Measurements from ENCODE around the gene PRCC. TPM values are rescaled to one million over a fixed set of nuclear protein-coding genes. Genes with fewer than 3 reads are reported as not detected.

PRCC gene
- total and polyA plus RNA-seq, 2 of the 13 experiments (the other 11 are each of a cell fraction or from before 2014, with no cell fraction given): 24.2 to 40.5 TPM

DNA sequence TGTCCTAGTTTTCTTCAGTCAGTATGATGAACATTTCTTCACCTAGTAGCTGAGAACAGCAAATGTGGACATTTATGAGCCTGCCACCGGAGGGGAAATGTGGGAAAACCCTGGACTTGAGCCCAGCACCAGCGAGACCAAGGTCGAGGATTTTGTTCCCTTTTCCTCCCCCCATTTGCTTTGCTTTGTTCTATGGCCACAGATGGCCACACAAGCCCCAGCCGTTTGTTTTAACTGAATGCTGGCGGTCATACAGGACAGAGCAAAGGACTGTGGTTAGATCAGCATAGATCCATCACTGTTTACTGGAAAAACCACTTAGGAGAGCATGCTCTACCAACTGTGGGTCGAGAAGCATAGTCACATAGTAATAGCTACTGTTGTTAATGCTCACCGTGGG lies 28.5 kb downstream of the PRCC start (continued):
- TF ChIP-seq ZC3H13 (CRISPR knock-in tag; IDR thresholded peaks at IDR 0.05): no peak
- TF ChIP-seq HDAC2 (CRISPR knock-in tag; IDR thresholded peaks at IDR 0.05): peak; percentile 29; the same call in 1 of the 2 replicates
- TF ChIP-seq ZNF503 (CRISPR knock-in tag; IDR thresholded peaks at IDR 0.05): no peak
- peak; percentile 77; the same call in 1 of the 2 replicates for TF ChIP-seq ESRRA (CRISPR knock-in tag; IDR thresholded peaks at IDR 0.05; ENCODE audit: low read depth)
- TF ChIP-seq ZNF850 (CRISPR knock-in tag; conservative IDR thresholded peaks at IDR 0.05): no peak
- no peak for TF ChIP-seq ZNF629 (CRISPR knock-in tag; conservative IDR thresholded peaks at IDR 0.05)
- TF ChIP-seq RXRA (CRISPR knock-in tag; IDR thresholded peaks at IDR 0.05): peak; percentile 19; the same call in 1 of the 2 replicates
- TF ChIP-seq ZNF644 (CRISPR knock-in tag; IDR thresholded peaks at IDR 0.05; ENCODE audit: low read depth): peak; percentile 57; the same call in 1 of the 2 replicates
- no peak for TF ChIP-seq CBFB (CRISPR knock-in tag; IDR thresholded peaks at IDR 0.05)
- TF ChIP-seq, protein P1, sequence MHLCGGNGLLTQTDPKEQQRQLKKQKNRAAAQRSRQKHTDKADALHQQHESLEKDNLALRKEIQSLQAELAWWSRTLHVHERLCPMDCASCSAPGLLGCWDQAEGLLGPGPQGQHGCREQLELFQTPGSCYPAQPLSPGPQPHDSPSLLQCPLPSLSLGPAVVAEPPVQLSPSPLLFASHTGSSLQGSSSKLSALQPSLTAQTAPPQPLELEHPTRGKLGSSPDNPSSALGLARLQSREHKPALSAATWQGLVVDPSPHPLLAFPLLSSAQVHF (CRISPR knock-in tag; IDR thresholded peaks at IDR 0.05): no peak
- no peak for TF ChIP-seq ZNF713 (CRISPR knock-in tag; IDR thresholded peaks at IDR 0.05)
- TF ChIP-seq DR1 (CRISPR knock-in tag; IDR thresholded peaks at IDR 0.05): no peak
- TF ChIP-seq ZNF569 (CRISPR knock-in tag; IDR thresholded peaks at IDR 0.05; ENCODE audit: borderline replicate concordance): no peak
- no peak for TF ChIP-seq MTA3 (CRISPR knock-in tag; IDR thresholded peaks at IDR 0.05)
- TF ChIP-seq SOX13 (IDR thresholded peaks at IDR 0.05): peak; percentile 78; the same call in 1 of the 2 replicates
- TF ChIP-seq SOX13 (CRISPR knock-in tag; conservative IDR thresholded peaks at IDR 0.05 in 1 of 2, IDR thresholded peaks at IDR 0.05 in 1 of 2): peak in 1 of 2 experiments; percentile 94; a peak in 2 of 4 replicates
- TF ChIP-seq, protein P2, sequence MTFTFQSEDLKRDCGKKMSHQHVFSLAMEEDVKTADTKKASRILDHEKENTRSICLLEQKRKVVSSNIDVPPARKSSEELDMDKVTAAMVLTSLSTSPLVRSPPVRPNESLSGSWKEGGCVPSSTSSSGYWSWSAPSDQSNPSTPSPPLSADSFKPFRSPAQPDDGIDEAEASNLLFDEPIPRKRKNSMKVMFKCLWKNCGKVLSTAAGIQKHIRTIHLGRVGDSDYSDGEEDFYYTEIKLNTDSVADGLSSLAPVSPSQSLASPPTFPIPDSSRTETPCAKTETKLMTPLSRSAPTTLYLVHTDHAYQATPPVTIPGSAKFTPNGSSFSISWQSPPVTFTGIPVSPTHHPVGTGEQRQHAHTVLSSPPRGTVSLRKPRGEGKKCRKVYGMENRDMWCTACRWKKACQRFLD (CRISPR knock-in tag; IDR thresholded peaks at IDR 0.05; ENCODE audit: borderline replicate concordance): no peak
- TF ChIP-seq, protein P3, sequence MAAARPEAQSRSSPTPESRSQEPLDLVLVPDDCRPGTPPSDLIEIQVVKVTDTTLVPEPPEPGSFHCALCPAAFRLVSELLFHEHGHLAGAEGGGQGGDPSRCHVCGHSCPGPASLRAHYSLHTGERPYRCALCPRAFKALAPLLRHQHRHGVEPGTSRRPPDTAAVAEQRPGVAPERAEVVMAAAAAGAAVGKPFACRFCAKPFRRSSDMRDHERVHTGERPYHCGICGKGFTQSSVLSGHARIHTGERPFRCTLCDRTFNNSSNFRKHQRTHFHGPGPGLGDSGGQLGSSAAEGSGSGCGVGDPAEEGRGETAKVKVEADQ (CRISPR knock-in tag; IDR thresholded peaks at IDR 0.05; ENCODE audit: borderline replicate concordance): no peak
- TF ChIP-seq SATB2 (CRISPR knock-in tag; IDR thresholded peaks at IDR 0.05): no peak
- TF ChIP-seq ATF1 (CRISPR knock-in tag; IDR thresholded peaks at IDR 0.05): no peak
- no peak for TF ChIP-seq IRF1 (CRISPR knock-in tag; IDR thresholded peaks at IDR 0.05; ENCODE audit: low read depth)
- TF ChIP-seq ZFY (CRISPR knock-in tag; IDR thresholded peaks at IDR 0.05): no peak
- no peak for TF ChIP-seq CREB1 (IDR thresholded peaks at IDR 0.05)
- TF ChIP-seq CREB1 (CRISPR knock-in tag; IDR thresholded peaks at IDR 0.05): peak; percentile 30; the same call in 1 of the 2 replicates
- TF ChIP-seq NFIB (CRISPR knock-in tag; IDR thresholded peaks at IDR 0.05; ENCODE audit: borderline replicate concordance): no peak
- no peak for TF ChIP-seq PLRG1 (conservative IDR thresholded peaks at IDR 0.05)
- no peak for TF ChIP-seq GPN1 (CRISPR knock-in tag; IDR thresholded peaks at IDR 0.05; ENCODE audit: borderline replicate concordance)
- no peak for TF ChIP-seq ZFP82 (CRISPR knock-in tag; IDR thresholded peaks at IDR 0.05; ENCODE audit: borderline replicate concordance)
- peak; percentile 49; the same call in 1 of the 2 replicates for TF ChIP-seq MED1 (CRISPR knock-in tag; IDR thresholded peaks at IDR 0.05)
